GM10266 (cell line): ENCODE results near the gene OPALIN.

ENCODE experiments used
- DNase-seq: peaks from one replicate; pipeline ENCODE4 v3.0.0; 2012; ENCODE audit errors: extremely low spot score
- CTCF ChIP-seq: IDR thresholded peaks from 2 replicates; pipeline ENCODE4 v1.5.1; 2012; ENCODE audit warnings: mild to moderate bottlenecking, low read depth; ENCODE audit not compliant: control insufficient read depth, insufficient read depth; ENCODE audit errors: missing control alignments

Gene OPALIN

GRCh38 chr10:96384506-96384905 lies 25.7 kb upstream of the OPALIN start:
- no peak for DNase-seq
- no peak for TF ChIP-seq CTCF

GRCh38 chr10:96380821-96381220 lies 22.0 kb upstream of the OPALIN start:
- DNase-seq, result no peak
- no peak for TF ChIP-seq CTCF

- no peak for DNase-seq
- no peak for TF ChIP-seq CTCF
Observed at GRCh38 chr10:96379758-96380157, 21.0 kb upstream of the OPALIN start.

- no peak for TF ChIP-seq CTCF
- DNase-seq, result no peak
Observed at GRCh38 chr10:96378741-96379140, 19.9 kb upstream of the OPALIN start.

- no peak for TF ChIP-seq CTCF
- no peak for DNase-seq
Observed at GRCh38 chr10:96377816-96378294, 19.1 kb upstream of the OPALIN start.

GRCh38 chr10:96376483-96376882 lies 17.7 kb upstream of the OPALIN start:
- peak; percentile 54 for DNase-seq
- TF ChIP-seq CTCF, result no peak

- peak; percentile 97 for TF ChIP-seq CTCF
- DNase-seq, result peak; percentile 90
Observed at GRCh38 chr10:96374985-96375830, 16.4 kb upstream of the OPALIN start.
